Neural cell (in vitro differentiated cells): ENCODE results near the gene ELP4. TPM values are rescaled to one million over a fixed set of nuclear protein-coding genes. Genes with fewer than 3 reads are reported as not detected.

Experiments used
- H2AFZ ChIP-seq: fragments of 200-600, 300-800 bp; sonication (generic), shearing (Covaris generic); 2 replicates; pipeline ENCODE4 v1.6.0; 2014; ENCODE audit warnings: low read depth, mild to moderate bottlenecking, antibody characterized with exemption, low read length, moderate library complexity
- H3F3A ChIP-seq: fragments of 200-600 bp; shearing (Covaris generic); 2 replicates; pipeline ENCODE4 v1.6.1; 2016; ENCODE audit warnings: mild to moderate bottlenecking, moderate library complexity, mixed read lengths, antibody characterized with exemption, low read length; ENCODE audit not compliant: insufficient read depth, poor library complexity, severe bottlenecking
- H3K27ac ChIP-seq: fragments of 200-600, 300-800 bp; sonication (generic), shearing (Covaris generic); 2 replicates; pipeline ENCODE4 v1.5.1; 2014; ENCODE audit warnings: mild to moderate bottlenecking, low read length, moderate library complexity
- H3K27me3 ChIP-seq: fragments of 300-800, 200-600 bp; sonication (generic), shearing (Covaris generic); 2 replicates; pipeline ENCODE4 v1.6.0; 2014; ENCODE audit warnings: mild to moderate bottlenecking, low read depth, low read length, moderate library complexity; ENCODE audit not compliant: insufficient read depth
- H3K36me3 ChIP-seq: fragments of 300-800, 200-600 bp; sonication (generic), shearing (Covaris generic); 2 replicates; pipeline ENCODE4 v1.5.1; 2014; ENCODE audit warnings: mild to moderate bottlenecking, antibody characterized with exemption, low read length, moderate library complexity; ENCODE audit not compliant: insufficient read depth
- H3K4me2 ChIP-seq: fragments of 300-800, 200-600 bp; sonication (generic), shearing (Covaris generic); 2 replicates; pipeline ENCODE4 v1.6.0; 2014; ENCODE audit warnings: mild to moderate bottlenecking, low read length
- H3K4me3 ChIP-seq: fragments of 300-800, 200-600 bp; sonication (generic), shearing (Covaris generic); 2 replicates; pipeline ENCODE4 v1.5.1; 2014; ENCODE audit warnings: mild to moderate bottlenecking, low read length, moderate library complexity
- H3K79me2 ChIP-seq: fragments of 200-600 bp; shearing (Covaris generic); replicated peaks from 2 replicates; pipeline ENCODE4 v1.6.0; 2014; ENCODE audit warnings: mild to moderate bottlenecking, low read length, moderate library complexity; ENCODE audit not compliant: insufficient read depth
- H3K9ac ChIP-seq: fragments of 300-800, 200-600 bp; sonication (generic), shearing (Covaris generic); 2 replicates; pipeline ENCODE4 v1.6.1; 2016; ENCODE audit warnings: mild to moderate bottlenecking, low read length, mixed read lengths
- H3K9me2 ChIP-seq: fragments of 200-600 bp; shearing (Covaris generic); 2 replicates; pipeline ENCODE4 v1.6.1; 2016; ENCODE audit warnings: mild to moderate bottlenecking, low read length, mixed read lengths; ENCODE audit not compliant: insufficient read depth
- H3K9me3 ChIP-seq: fragments of 200-600, 300-800 bp; sonication (generic), shearing (Covaris generic); 2 replicates; pipeline ENCODE4 v1.6.1; 2016; ENCODE audit warnings: mild to moderate bottlenecking, mixed run types, low read length, moderate library complexity, mixed read lengths
- H4K20me1 ChIP-seq: fragments of 200-600 bp; shearing (Covaris generic); 2 replicates; pipeline ENCODE4 v1.6.1; 2016; ENCODE audit warnings: mild to moderate bottlenecking, mixed run types; ENCODE audit not compliant: insufficient read depth
- EP300 ChIP-seq: fragments of 450-650 bp; conservative IDR thresholded peaks from 2 replicates; pipeline ENCODE4 v1.6.1; 2014; ENCODE audit warnings: antibody characterized with exemption, mild to moderate bottlenecking, moderate library complexity; ENCODE audit not compliant: poor library complexity, severe bottlenecking
- EZH2 ChIP-seq: fragments of 200-600, 300-800 bp; shearing (Covaris generic), sonication (generic); IDR thresholded peaks from 2 replicates; pipeline ENCODE4 v1.6.1; 2014; ENCODE audit warnings: antibody characterized with exemption, low read length, borderline replicate concordance, mild to moderate bottlenecking; ENCODE audit not compliant: insufficient read depth, poor library complexity, severe bottlenecking
- RAD21 ChIP-seq: fragments of 450-650 bp; conservative IDR thresholded peaks from 2 replicates; pipeline ENCODE4 v1.6.1; 2014; ENCODE audit warnings: antibody characterized with exemption, mild to moderate bottlenecking, moderate library complexity
- SMC3 ChIP-seq: fragments of 450-650 bp; conservative IDR thresholded peaks from 2 replicates; pipeline ENCODE4 v1.6.1; 2014; ENCODE audit warnings: antibody characterized with exemption, mild to moderate bottlenecking, moderate library complexity; ENCODE audit not compliant: poor library complexity
- polyA plus RNA-seq: library from polyadenylated mRNA; depleted of rRNA; stranded (reverse); fragments of >200 nt; gene quantifications from 2 replicates; pipeline ENCODE4 v1.2.3, GENCODE V29; 2014
- TF ChIP-seq, protein P1 (sequence below): fragments of 450-650 bp; IDR thresholded peaks from 2 replicates; pipeline ENCODE4 v1.5.1; 2014; ENCODE audit warnings: antibody characterized with exemption, mild to moderate bottlenecking, moderate library complexity; ENCODE audit not compliant: poor library complexity, severe bottlenecking

Gene ELP4
- polyA plus RNA-seq, 1 donor from 2014 or later, result 30.4 TPM

DNA sequence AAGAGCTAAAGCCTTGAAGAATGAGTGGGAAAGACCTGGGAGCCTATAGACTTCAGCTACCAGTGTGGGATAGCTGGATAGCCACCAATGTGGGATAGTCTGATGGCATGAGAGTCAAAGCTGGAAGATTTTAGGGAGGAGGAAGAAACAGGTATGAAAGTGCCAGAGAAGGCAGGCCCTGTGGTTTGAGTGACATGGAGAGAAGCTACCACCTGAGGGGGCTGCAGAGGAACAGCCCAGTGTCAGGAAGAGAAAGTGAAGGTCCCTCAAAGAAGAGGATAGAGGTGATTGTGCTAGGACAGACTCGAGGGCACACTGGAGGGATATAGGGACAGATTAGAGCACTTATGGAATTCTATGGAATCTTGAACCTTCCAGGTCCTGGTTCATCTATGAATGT lies 324.7 kb downstream of the ELP4 start:
- no peak overlapping the region for H3K4me3 ChIP-seq
- no peaks in the 10 kb centered on the region for H4K20me1 ChIP-seq
- H2AFZ ChIP-seq, result no peak overlapping the region
- no peaks in the 10 kb centered on the region for H3K36me3 ChIP-seq
- H3K9ac ChIP-seq, result no peak overlapping the region
- H3K27me3 ChIP-seq, result peaks cover 13% of the 10 kb centered on the region
- H3K79me2 ChIP-seq, result no peaks in the 10 kb centered on the region
- H3K9me3 ChIP-seq, result no peaks in the 10 kb centered on the region
- no peak overlapping the region for H3K27ac ChIP-seq
- TF ChIP-seq EZH2, result no peak
- no peak for TF ChIP-seq RAD21
- no peak for TF ChIP-seq EP300
- TF ChIP-seq, protein P1, sequence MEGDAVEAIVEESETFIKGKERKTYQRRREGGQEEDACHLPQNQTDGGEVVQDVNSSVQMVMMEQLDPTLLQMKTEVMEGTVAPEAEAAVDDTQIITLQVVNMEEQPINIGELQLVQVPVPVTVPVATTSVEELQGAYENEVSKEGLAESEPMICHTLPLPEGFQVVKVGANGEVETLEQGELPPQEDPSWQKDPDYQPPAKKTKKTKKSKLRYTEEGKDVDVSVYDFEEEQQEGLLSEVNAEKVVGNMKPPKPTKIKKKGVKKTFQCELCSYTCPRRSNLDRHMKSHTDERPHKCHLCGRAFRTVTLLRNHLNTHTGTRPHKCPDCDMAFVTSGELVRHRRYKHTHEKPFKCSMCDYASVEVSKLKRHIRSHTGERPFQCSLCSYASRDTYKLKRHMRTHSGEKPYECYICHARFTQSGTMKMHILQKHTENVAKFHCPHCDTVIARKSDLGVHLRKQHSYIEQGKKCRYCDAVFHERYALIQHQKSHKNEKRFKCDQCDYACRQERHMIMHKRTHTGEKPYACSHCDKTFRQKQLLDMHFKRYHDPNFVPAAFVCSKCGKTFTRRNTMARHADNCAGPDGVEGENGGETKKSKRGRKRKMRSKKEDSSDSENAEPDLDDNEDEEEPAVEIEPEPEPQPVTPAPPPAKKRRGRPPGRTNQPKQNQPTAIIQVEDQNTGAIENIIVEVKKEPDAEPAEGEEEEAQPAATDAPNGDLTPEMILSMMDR, result no peak
- no peak for TF ChIP-seq SMC3
- no peaks in the 10 kb centered on the region for H3K9me2 ChIP-seq
- H3F3A ChIP-seq, result no peaks in the 10 kb centered on the region
- no peak overlapping the region for H3K4me2 ChIP-seq

Other genes with a start within 250 kb of the ELP4 start
- gene DCDC1, start 140.0 kb upstream of the ELP4 start, polyA plus RNA-seq, result 3.5 and 5.0 TPM in 2 replicates
- 45.1 and 47.3 TPM in 2 replicates for gene DNAJC24, start 139.9 kb upstream of the ELP4 start, polyA plus RNA-seq
- 283 and 386 TPM in 2 replicates for gene IMMP1L, start 145 bp upstream of the ELP4 start, polyA plus RNA-seq